OCI-LY7 (cell line): ENCODE results near the gene CHRM3. TPM values are rescaled to one million over a fixed set of nuclear protein-coding genes. Genes with fewer than 3 reads are reported as not detected.

Experiments used
- BruUV-seq: library from RNA; stranded (reverse); fragments of 400-500 nt; replicated peaks from 2 replicates; lab custom pipeline; 2021; lab: Mats Ljungman, UMichigan
- CTCF ChIA-PET: fragments of 300-600 bp; sonication (Branson Sonifier 250); formaldehyde crosslinking; loops from one replicate; lab custom pipeline; 2022; ENCODE audit warnings: antibody characterized with exemption; ENCODE audit not compliant: unreplicated experiment; lab: Charles Lee
- POLR2A ChIA-PET: fragments of 300-600 bp; sonication (Branson Sonifier 250); formaldehyde crosslinking; loops from one replicate; lab custom pipeline; 2022; ENCODE audit warnings: antibody characterized with exemption; lab: Charles Lee
- DNase-seq: peaks from one replicate; pipeline ENCODE4 v3.0.0-alpha.2; 2015; ENCODE audit warnings: low spot score
- H2AFZ ChIP-seq: fragments of 200-600 bp; sonication (generic), shearing (Covaris generic); 2 replicates; pipeline ENCODE4 v1.6.1; 2014; ENCODE audit warnings: mild to moderate bottlenecking, antibody characterized with exemption, low read length, moderate library complexity
- H3K27ac ChIP-seq: fragments of 200-600 bp; sonication (generic); 2 replicates; pipeline ENCODE4 v1.5.1; 2014; ENCODE audit warnings: mixed run types, low read depth, mild to moderate bottlenecking, moderate library complexity, low read length, inconsistent platforms; ENCODE audit not compliant: poor library complexity, severe bottlenecking
- H3K36me3 ChIP-seq: fragments of 200-600 bp; sonication (generic); 2 replicates; pipeline ENCODE4 v1.6.1; 2014; ENCODE audit warnings: mild to moderate bottlenecking, antibody characterized with exemption, low read length, moderate library complexity, mixed read lengths; ENCODE audit not compliant: insufficient read depth
- H3K4me1 ChIP-seq: fragments of 200-600 bp; sonication (generic); 2 replicates; pipeline ENCODE4 v1.5.1; 2014; ENCODE audit warnings: mild to moderate bottlenecking, low read length; ENCODE audit not compliant: insufficient read depth, poor library complexity, severe bottlenecking
- H3K4me2 ChIP-seq: fragments of 200-600 bp; sonication (generic); 2 replicates; pipeline ENCODE4 v1.6.1; 2014; ENCODE audit warnings: mild to moderate bottlenecking, low read length
- H3K4me3 ChIP-seq: fragments of 200-600 bp; sonication (generic); 2 replicates; pipeline ENCODE4 v1.5.1; 2014; ENCODE audit warnings: mild to moderate bottlenecking, low read depth, low read length; ENCODE audit not compliant: poor library complexity, severe bottlenecking
- H3K79me2 ChIP-seq: fragments of 200-600 bp; sonication (generic); 2 replicates; pipeline ENCODE4 v1.6.1; 2016; ENCODE audit warnings: low read depth, mild to moderate bottlenecking, low read length, moderate library complexity, mixed read lengths; ENCODE audit not compliant: insufficient read depth
- H3K9me2 ChIP-seq: fragments of 200-600 bp; sonication (generic); 2 replicates; pipeline ENCODE4 v1.6.1; 2016; ENCODE audit warnings: mild to moderate bottlenecking, low read length, mixed read lengths; ENCODE audit not compliant: insufficient read depth
- H3K9me3 ChIP-seq: fragments of 200-600 bp; sonication (generic); 2 replicates; pipeline ENCODE4 v1.6.1; 2014; ENCODE audit warnings: mild to moderate bottlenecking, mixed run types, low read length, mixed read lengths
- H4K20me1 ChIP-seq: fragments of 200-600 bp; sonication (generic); 2 replicates; pipeline ENCODE4 v1.6.1; 2014; ENCODE audit warnings: mild to moderate bottlenecking, antibody characterized with exemption, low read length, moderate library complexity, mixed read lengths; ENCODE audit not compliant: insufficient read depth
- EZH2phosphoT487 ChIP-seq: fragments of 200-600 bp; sonication (generic); IDR thresholded peaks from 2 replicates; pipeline ENCODE4 v1.6.1; 2018; ENCODE audit warnings: low read depth, borderline replicate concordance, mild to moderate bottlenecking, mixed run types, antibody characterized with exemption, low read length, moderate library complexity, mixed read lengths
- intact Hi-C: fragments of 100-400 bp; cut with micrococcal nuclease; formaldehyde crosslinking; loops from one replicate; pipeline ENCODE4 v1.10.0; 2022; ENCODE audit not compliant: unreplicated experiment
- total RNA-seq, 2 experiments: library from RNA; depleted of rRNA in 1 of 2; stranded (reverse); fragments of >200 nt in 1 of 2; shearing (Covaris generic) in 1 of 2; gene quantifications; 2 replicates each; pipeline ENCODE4 v1.2.3, GENCODE V29; 2014 to 2022
- TF ChIP-seq, protein P1 (sequence below): fragments of 200-600 bp; sonication (generic); conservative IDR thresholded peaks from 2 replicates; pipeline ENCODE4 v1.5.1; 2014; ENCODE audit warnings: mild to moderate bottlenecking, antibody characterized with exemption, low read length, moderate library complexity, mixed read lengths

The CHRM3 gene
- total RNA-seq, 2 experiments from 2014 or later, result 0.13 TPM; not detected in 1

DNA sequence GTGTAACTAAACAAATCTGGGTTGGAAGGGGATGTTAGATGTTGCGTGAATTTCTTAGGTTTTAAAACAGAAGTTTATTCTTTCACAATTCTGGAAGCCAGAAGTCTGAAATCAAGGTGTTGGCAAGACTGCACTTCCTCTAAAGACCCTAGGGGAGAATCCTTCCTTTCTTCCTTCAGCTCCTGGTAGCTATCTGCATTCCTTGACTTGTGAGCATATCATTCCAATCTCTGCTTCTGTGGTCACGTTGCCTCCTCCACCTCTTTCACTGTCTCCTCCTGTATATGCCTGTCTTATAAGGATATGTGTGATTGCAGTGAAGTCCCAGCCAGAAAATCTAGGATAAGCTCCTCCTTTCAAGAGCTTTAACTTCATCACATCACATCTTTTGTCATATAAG is 7.7 kb downstream of the CHRM3 start:
- ChIA-PET CTCF (no interaction called here), POLR2A (interaction anchor here (0.6 kb wide), 1 partner anchor 772 kb away, joined by 3 read pairs; no protein-coding TSS in a partner anchor)
- Histone ChIP-seq H3K79me2 (no peaks in the 10 kb centered on the region), H3K9me2 (no peaks in the 10 kb centered on the region), H3K4me3 (no peak overlapping the region), H2AFZ (no peak overlapping the region), H3K27ac (no peak overlapping the region), H3K4me2 (no peak overlapping the region), H3K4me1 (no peaks in the 10 kb centered on the region), H3K36me3 (no peaks in the 10 kb centered on the region), H3K9me3 (no peaks in the 10 kb centered on the region), H4K20me1 (no peaks in the 10 kb centered on the region)
- BruUV-seq, result no TSS peak
- no peak for TF ChIP-seq EZH2phosphoT487
- TF ChIP-seq, protein P1, sequence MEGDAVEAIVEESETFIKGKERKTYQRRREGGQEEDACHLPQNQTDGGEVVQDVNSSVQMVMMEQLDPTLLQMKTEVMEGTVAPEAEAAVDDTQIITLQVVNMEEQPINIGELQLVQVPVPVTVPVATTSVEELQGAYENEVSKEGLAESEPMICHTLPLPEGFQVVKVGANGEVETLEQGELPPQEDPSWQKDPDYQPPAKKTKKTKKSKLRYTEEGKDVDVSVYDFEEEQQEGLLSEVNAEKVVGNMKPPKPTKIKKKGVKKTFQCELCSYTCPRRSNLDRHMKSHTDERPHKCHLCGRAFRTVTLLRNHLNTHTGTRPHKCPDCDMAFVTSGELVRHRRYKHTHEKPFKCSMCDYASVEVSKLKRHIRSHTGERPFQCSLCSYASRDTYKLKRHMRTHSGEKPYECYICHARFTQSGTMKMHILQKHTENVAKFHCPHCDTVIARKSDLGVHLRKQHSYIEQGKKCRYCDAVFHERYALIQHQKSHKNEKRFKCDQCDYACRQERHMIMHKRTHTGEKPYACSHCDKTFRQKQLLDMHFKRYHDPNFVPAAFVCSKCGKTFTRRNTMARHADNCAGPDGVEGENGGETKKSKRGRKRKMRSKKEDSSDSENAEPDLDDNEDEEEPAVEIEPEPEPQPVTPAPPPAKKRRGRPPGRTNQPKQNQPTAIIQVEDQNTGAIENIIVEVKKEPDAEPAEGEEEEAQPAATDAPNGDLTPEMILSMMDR, result no peak
- DNase-seq, result no peak
- intact Hi-C loops, result no loop called here

DNA sequence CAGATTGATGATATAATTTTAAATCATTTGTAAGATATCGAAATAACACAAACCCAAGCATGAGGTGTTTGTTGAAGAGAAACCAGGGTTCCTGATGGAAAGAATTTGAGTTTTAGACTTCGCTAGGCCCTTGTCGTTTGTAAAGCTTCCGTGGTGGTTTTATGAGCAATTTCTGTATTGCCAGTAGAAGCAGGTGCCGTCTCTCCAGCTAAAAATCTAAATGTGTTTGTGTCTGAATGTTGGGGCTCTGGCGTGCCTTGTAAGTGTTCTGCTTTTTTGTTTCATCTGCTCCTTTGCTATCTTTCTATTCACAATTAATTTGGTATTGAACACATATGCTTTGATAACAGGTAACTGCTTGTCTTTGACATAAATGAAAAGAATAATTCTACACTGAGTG is 27.5 kb downstream of the CHRM3 start:
- no peaks in the 10 kb centered on the region for H3K36me3 ChIP-seq
- intact Hi-C loops, result no loop called here
- no peaks in the 10 kb centered on the region for H3K9me3 ChIP-seq
- no peaks in the 10 kb centered on the region for H3K9me2 ChIP-seq
- ChIA-PET CTCF (no interaction called here), POLR2A (no interaction called here)
- BruUV-seq, result no TSS peak
- H3K4me1 ChIP-seq, result no peaks in the 10 kb centered on the region
- no peak overlapping the region for H2AFZ ChIP-seq
- H3K79me2 ChIP-seq, result no peaks in the 10 kb centered on the region
- no peak for DNase-seq
- TF ChIP-seq, protein P1, result no peak
- TF ChIP-seq EZH2phosphoT487, result no peak
- no peak overlapping the region for H3K4me2 ChIP-seq
- H4K20me1 ChIP-seq, result no peaks in the 10 kb centered on the region
- H3K27ac ChIP-seq, result no peak overlapping the region
- H3K4me3 ChIP-seq, result no peak overlapping the region

DNA sequence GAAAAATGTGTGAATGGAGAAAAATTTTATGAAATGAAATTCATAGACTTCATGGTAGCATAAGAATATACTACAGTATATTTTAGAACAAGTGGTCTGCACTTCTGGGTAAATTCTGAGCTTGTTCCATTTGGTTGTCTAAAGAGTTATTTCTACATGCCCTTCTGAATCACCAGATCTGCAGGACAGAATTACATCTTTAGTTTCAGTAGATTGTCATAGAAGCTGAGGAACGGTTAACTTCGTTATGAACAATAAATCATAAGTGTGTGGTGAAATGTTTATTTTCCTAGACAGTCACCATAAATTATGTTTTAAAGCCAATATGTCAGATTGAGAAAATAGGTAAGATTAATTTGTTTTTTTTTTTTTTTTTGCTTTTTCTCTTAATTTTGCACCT is 30.9 kb downstream of the CHRM3 start:
- POLR2A ChIA-PET, result no interaction called here
- BruUV-seq, result no TSS peak
- CTCF ChIA-PET, result no interaction called here

More for the DNA sequence above, 30.9 kb downstream of the CHRM3 start:
- H3K4me1 ChIP-seq, result no peaks in the 10 kb centered on the region
- H2AFZ ChIP-seq, result no peak overlapping the region
- no peaks in the 10 kb centered on the region for H4K20me1 ChIP-seq
- intact Hi-C loops, result no loop called here
- no peak for TF ChIP-seq EZH2phosphoT487
- TF ChIP-seq, protein P1, result no peak
- H3K9me2 ChIP-seq, result no peaks in the 10 kb centered on the region
- no peak overlapping the region for H3K4me3 ChIP-seq
- no peak overlapping the region for H3K27ac ChIP-seq
- DNase-seq, result no peak
- H3K79me2 ChIP-seq, result no peaks in the 10 kb centered on the region
- H3K4me2 ChIP-seq, result no peak overlapping the region
- no peaks in the 10 kb centered on the region for H3K36me3 ChIP-seq
- H3K9me3 ChIP-seq, result no peaks in the 10 kb centered on the region
